Left colon (tissue), 2 donors: ENCODE measurements around the gene GRIP1. TPM values are rescaled to one million over a fixed set of nuclear protein-coding genes. Genes with fewer than 3 reads are reported as not detected.
A peak's percentile ranks its signal among the peaks of the same experiment; 100 is the strongest.

ENCODE experiments used
- ATAC-seq: fragments of 200-7000 bp; cut with Tn5 transposase; one replicate; pipeline ENCODE4 v1.9.1; 2020; ENCODE audit warnings: mild to moderate bottlenecking, moderate library complexity
- DNase-seq, 2 donors: peaks; one replicate each; pipeline ENCODE4 v3.0.0-alpha.2; 2020
- intact Hi-C, 2 donors: fragments of 100-400 bp; cut with DNase I in 1 of 2; cut with micrococcal nuclease in 1 of 2; formaldehyde crosslinking; loops; one replicate each; pipeline versions ENCODE4 v1.11.2 to v1.14.0; 2022; cut with DNase I, micrococcal nuclease
- total RNA-seq, 2 donors: library from RNA; stranded (reverse); fragmentation: NEBNext Ultra II Directional; extraction: Animal tissue kit (Norgen Biotek cat#: 25700); gene quantifications; one replicate each; pipeline ENCODE4 v1.2.1, GENCODE V29; 2021
- donor health status: DM: no; HTN: no; CAD: no.
- donor health status: DM: yes; HTN: yes; CAD: no.

The GRIP1 gene
- total RNA-seq, 2 donors from 2014 or later = 3.5 to 11.4 TPM

GRCh38 chr12:66380769-66381535 lies 297.9 kb downstream of the GRIP1 start:
- no peak for DNase-seq
- intact Hi-C loops = no loop called here

GRCh38 chr12:66379616-66380015 lies 299.3 kb downstream of the GRIP1 start:
- DNase-seq = no peak
- no peak for ATAC-seq
- intact Hi-C loops = no loop called here

More at GRCh38 chr12:66380769-66381535, 297.9 kb downstream of the GRIP1 start:
- ATAC-seq = no peak

GRCh38 chr12:66375560-66375959 lies 303.3 kb downstream of the GRIP1 start:
- ATAC-seq (no peak), DNase-seq (no peak)
- intact Hi-C loops = no loop called here

GRCh38 chr12:66371982-66372381 lies 306.9 kb downstream of the GRIP1 start:
- intact Hi-C loops = no loop called here
- no peak for DNase-seq
- ATAC-seq = no peak

- intact Hi-C loops = no loop called here
- ATAC-seq (no peak), DNase-seq (no peak)
Observed at GRCh38 chr12:66367015-66367667, 311.7 kb downstream of the GRIP1 start.

GRCh38 chr12:66365718-66366490 lies 313.0 kb downstream of the GRIP1 start:
- intact Hi-C loops = no loop called here
- DNase-seq (no peak), ATAC-seq (no peak)

- intact Hi-C loops = no loop called here
- no peak for ATAC-seq
- no peak for DNase-seq
Observed at GRCh38 chr12:66361703-66362102, 317.2 kb downstream of the GRIP1 start.

GRCh38 chr12:66359300-66359699 lies 319.6 kb downstream of the GRIP1 start:
- intact Hi-C loops = no loop called here

GRCh38 chr12:66354291-66354690 lies 324.6 kb downstream of the GRIP1 start:
- intact Hi-C loops = no loop called here
- ATAC-seq (no peak), DNase-seq (no peak)

More at GRCh38 chr12:66359300-66359699, 319.6 kb downstream of the GRIP1 start:
- ATAC-seq (no peak), DNase-seq (no peak)

- no peak for ATAC-seq
Observed at GRCh38 chr12:66352899-66353298, 326.0 kb downstream of the GRIP1 start.

GRCh38 chr12:66352197-66352596 lies 326.7 kb downstream of the GRIP1 start:
- intact Hi-C loops = no loop called here
- ATAC-seq (no peak), DNase-seq (peak in 1 of 2 donors; percentile 18)

More at GRCh38 chr12:66352899-66353298, 326.0 kb downstream of the GRIP1 start:
- DNase-seq = no peak
- intact Hi-C loops = no loop called here

GRCh38 chr12:66351301-66351700 lies 327.6 kb downstream of the GRIP1 start:
- intact Hi-C loops = no loop called here
- DNase-seq = no peak
- ATAC-seq = no peak

GRCh38 chr12:66345956-66346355 lies 332.9 kb downstream of the GRIP1 start:
- DNase-seq = no peak
- no peak for ATAC-seq
- intact Hi-C loops = no loop called here

GRCh38 chr12:66345212-66345611 lies 333.7 kb downstream of the GRIP1 start:
- DNase-seq (no peak), ATAC-seq (no peak)
- intact Hi-C loops = no loop called here

GRCh38 chr12:66341126-66341525 lies 337.8 kb downstream of the GRIP1 start:
- intact Hi-C loops = no loop called here
- DNase-seq (no peak), ATAC-seq (no peak)

- DNase-seq (no peak), ATAC-seq (no peak)
- intact Hi-C loops = no loop called here
Observed at GRCh38 chr12:66340131-66340530, 338.7 kb downstream of the GRIP1 start.

- DNase-seq (no peak), ATAC-seq (no peak)
- intact Hi-C loops = no loop called here
Observed at GRCh38 chr12:66337381-66338010, 341.4 kb downstream of the GRIP1 start.

- DNase-seq (no peak), ATAC-seq (no peak)
- intact Hi-C loops = no loop called here
Observed at GRCh38 chr12:66335746-66336145, 343.1 kb downstream of the GRIP1 start.

GRCh38 chr12:66331814-66332213 lies 347.1 kb downstream of the GRIP1 start:
- intact Hi-C loops = no loop called here
- DNase-seq (no peak), ATAC-seq (no peak)
